ENCODE measurements around the gene LCLAT1.
A peak's percentile ranks its signal among the peaks of the same experiment; 100 is the strongest.

The LCLAT1 gene

DNA sequence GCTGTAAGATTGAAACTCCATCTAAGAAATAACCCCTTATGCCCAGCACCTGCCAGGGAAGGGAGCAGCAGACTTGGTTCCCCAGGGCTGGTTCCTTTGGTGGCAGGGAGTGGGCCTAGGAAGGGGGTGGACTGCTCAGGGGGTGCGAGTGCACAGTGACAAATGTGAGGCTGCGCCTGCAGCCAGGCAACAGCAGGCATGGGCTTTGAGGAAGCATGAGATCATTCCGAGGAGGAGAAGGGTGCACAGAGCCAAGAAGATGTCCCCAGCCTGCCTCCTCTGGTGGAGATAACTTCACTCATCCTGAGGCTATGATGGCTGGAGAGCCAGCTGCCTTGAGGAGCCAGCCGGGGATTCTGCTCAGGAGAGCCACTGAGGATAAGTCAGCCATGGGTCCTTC lies 202.2 kb downstream of the LCLAT1 start:
- peak in 1 of 14 donors; percentile 12 for DNase-seq

DNA sequence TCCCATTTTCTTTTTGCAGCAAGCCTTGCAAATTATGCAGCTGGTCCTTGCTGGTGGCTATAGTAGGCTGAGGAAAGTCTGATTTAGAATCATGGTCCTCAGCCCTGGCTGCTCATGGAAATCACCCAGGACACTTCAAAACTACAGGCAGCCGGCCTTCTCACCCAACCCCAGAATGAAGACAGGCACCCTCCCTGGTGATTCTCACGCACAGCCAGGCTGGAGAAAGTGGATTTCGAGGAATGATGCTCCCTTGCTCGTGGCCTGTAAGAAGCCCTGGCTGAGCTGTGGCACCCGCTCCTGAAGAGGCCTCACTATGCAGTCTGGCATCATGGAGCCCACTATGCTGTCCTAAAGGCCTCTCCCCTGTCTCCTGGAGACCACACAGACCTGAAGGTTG lies 202.8 kb downstream of the LCLAT1 start:
- DNase-seq, result no peak

DNA sequence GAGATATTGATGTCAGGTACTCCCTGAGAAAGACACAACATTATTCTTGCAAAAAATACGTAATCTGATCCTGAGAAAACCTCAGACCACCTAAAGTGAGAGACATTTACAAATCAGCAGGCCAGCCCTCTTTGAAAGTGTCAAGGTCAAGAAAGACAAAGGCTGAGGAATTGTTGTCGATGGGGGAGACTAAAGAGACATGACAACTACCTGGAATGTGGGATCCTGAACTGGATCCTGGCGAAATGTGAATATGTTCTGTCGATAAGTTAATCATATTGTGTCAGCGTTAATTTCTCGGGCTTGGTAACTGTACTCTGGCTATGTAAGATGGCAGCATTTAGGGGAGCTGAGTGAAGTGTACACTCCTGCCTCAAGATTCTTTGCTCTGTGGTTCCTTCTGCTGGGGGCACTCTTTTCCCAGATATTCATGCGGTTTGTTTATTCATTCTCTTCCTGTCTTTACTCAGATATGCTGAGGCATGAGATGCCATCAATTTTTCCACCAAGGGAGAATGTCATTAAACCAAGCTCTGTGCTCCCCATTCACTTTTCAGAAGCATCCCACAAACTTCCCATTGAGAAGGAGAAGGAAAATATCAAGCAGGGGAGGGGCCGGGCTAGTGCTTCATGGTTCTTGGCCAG lies 205.3 kb downstream of the LCLAT1 start:
- DNase-seq, result no peak

DNA sequence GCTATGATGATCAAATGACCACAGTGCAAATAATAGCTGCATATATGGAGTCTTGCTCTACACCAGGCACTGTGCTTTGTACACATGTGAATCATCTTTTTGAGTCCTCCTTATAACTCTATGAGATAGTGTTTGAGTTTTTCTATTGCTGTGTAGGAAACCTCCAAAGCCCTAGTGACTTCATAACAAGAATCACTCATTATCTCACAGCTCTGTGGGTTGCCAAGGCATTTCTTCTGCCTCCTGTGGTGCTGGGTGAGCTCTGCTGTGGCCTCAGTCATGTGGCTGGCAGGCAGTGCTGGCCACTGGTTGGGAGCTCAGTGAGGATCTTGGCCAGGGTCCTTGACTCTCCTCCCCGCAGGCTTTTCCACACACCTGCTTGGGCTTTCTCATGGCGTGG lies 206.8 kb downstream of the LCLAT1 start:
- peak in 1 of 14 donors; percentile 1 for DNase-seq

DNA sequence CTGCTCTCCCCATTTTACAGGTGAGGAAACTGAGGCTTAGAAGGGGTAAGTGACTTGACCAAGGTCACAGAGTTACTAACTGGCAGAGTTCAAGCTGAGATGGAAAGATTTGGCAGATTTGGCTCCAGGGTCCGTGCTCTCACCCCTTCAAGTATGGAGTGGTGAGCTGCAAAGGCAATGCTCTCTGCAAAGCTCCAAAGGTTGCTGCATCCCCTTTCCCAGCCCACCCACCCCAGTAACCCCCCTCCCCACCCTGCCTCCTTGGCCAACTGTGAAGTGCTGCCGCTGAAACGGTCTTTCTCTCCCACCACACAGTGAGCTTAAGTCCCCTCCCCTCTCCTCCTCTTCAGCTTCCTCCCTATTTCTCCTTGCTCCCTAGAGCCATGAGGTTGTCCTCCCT lies 207.4 kb downstream of the LCLAT1 start:
- no peak for DNase-seq

DNA sequence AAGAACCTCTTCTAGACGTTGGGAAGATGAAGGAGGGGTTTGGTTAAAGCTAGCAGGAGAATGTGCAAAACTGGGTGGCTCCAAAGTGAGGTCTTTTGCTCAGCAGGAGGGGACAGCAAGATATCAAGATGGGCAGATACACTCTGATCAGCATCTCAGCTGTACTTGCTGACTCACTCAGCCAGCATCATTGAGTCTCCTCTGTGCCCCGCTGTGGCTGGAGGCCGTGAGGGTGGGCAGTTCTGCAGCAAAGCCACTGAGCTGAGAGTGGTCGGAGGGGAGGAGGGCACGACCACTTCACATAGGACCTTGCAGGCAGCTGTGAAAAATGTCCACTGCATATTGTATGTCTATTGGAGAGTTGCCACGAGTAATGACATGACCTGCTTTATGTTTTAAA lies 208.2 kb downstream of the LCLAT1 start:
- DNase-seq, result no peak

DNA sequence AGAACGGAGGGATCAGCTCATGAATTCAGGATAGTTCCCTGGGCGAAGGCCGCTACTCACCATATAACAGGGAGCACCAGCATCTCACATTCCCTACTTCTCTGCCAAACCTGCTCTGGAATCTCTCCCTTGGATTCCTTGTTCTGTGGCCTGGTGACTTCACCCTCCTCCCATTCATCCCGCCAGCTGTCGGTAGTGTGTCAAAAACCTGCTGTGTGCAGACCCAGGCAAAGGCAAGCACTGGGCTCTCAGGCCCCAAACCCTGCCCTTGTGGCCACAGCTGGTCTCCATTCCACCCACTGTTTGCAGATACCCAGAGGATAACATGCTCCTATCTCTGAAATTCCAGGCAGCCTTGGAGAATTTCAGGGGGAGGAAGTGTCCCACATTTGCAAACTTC lies 208.6 kb downstream of the LCLAT1 start:
- DNase-seq, result no peak

DNA sequence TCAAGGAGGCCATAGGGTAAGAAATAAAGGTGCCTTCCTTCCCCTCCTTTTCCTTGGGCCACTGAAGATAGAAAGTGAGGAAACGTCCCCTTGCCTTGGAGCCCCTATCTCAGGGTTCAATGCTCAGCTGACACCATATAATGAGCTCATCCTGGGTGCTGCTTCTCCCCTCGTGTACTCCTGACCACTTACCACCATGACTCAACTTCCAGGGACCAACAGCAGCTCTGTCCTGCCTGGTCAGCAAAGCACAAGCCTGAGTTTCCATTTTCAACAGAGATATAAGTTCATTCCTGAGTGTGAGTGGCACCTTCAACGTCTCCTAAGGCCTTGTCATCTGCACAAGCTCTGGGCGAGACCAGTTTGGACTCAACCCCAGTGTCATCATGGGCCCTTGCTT lies 209.0 kb downstream of the LCLAT1 start:
- DNase-seq, result no peak

DNA sequence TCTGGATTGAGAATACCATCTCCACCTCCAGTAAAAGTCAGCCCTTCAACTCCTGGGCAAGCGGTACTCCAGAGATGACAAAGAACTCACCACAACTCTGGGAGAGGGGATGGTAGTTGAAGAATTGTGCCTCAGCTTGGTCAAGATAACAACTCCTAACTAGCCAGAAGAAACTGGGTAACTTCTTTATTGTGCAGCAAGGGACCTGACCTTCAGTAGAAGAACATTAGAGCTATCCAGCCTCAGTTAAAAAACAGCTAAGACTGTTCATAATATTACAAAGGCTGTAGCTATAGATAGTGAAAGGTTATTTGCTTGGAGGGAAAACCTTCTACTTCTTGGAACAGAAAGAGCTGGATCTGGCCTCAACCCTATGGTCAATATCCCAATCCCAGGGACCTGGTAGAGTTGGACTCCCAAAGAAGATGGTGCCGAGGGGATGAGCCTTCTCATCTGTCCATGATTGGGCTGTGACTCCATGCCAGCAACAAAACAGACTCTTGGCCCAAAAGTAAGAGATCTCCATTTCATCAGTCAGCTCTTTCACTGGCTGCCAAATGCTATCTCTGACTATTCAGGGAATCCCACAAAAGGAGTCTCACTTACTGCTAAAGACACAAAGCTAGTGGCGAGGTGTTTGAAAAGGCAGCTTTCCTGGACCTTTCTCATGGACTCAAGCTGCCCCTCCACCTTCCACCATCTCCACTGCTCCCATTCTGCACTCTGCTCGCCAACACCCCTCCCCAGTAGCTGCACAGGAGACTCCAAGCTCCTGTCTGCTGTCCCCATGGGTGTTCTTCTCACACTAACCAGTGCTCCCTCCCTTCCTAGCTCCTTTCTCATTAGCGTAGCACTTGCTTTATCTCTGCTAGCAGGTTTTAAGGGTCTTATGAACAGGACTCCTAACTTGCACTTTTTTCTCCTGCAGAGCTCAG lies 214.4 kb downstream of the LCLAT1 start:
- DNase-seq, result no peak

DNA sequence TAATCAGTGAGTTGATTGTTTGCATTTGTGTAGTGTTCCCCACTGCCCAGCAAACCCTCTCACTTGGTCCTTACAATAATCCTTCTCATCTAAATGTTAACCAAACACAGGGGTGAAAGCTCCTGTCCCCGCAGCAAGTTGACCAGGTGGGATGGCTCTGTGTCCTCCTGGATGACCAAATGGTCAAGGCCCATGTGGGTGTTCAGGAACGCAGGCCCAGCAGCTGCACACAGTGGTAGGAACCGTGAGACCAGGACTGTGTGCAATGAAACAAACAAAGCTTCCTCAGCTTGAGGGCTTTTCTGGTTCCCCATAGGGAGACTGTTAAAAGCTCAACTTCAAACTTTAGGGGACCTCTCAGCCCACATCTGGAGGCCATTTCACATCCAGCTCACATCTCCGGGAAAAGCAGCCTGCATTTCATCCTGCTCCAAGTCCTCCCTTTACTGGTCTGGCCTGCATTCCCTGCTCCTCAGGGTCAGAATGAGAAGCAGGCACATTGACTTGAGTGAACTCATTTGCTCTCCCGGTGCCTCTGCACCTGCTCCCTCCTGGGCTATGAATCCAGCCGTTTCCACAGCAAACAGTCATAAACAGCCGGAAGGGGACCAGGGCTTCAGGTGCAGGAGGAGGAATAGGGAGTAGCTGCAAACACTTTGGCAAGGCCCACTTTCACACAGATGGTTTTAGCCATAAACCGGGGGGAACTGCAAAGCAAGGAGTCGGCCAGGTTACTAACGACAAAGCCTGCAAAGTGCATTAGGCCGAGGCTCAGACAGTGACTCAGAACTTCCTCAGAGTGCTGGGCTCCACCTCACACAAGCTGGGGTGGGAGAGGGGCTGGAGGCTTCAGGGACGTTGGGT lies 215.5 kb downstream of the LCLAT1 start:
- no peak for DNase-seq

DNA sequence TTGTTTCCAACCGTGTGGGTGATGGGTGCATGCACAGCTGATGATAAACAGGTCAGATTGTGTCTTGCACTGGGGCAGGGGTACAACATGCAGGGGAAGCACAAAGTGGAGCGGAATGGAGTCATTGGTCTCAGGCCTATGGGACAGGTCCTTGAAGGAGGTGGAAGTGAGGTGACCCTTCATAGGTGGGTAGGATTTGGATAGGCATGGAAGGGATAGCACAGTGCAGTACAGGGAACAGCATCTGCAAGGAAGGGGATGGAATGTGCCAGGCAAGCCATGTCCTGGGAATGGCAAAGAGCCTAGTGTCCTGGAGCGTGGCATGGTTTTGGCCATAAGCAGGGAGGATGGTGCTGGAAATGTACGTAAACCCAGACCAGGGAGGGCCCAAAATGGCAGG lies 216.3 kb downstream of the LCLAT1 start:
- no peak for DNase-seq

DNA sequence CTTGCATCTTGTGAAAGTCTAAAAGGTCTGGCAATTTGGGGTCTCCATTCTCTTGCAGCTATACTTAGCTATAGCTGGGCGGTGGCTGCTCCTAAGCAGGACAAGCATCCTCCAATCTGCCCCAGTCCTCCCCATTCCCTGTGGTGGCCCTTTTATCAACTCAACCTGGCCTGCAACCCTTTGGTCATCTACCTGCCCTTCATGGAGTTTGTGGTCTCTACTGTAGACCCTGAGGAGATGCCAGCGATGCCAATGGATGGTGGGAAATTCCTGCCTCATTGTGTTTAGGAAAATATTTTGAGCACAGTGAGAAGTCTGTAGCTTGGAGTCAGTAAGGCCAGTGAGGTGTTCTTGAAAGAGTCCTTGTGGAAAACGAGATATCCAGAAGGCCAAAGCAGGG lies 216.8 kb downstream of the LCLAT1 start:
- no peak for DNase-seq

DNA sequence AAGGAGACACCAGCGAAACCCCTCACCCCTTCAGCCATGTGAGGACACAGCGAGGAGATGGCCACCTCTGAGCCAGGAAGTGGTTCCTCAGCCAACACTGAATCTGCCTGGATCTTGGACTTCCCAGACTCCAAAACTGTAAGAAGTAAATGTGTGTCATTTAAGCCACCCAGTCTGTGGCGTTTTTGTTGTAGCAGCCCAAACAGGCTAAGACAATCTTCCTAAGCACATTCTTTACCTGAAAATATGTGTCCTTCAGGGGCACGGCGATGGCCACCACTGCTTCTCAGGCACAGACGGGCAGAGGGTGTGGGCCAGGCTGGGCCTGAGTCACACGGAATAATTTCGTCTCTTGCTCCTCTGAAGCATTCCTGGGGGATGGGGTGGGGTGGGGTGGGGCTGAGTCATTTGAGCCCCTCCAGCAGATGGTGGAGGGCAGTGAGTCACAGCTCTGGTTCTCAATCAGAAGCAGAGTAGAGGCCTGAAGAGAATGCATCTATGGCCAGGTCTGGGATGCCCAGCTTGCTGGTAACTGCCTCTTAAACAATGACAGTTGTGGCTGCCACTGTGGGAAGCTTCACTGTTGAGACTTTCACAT lies 217.8 kb downstream of the LCLAT1 start:
- DNase-seq, result no peak

DNA sequence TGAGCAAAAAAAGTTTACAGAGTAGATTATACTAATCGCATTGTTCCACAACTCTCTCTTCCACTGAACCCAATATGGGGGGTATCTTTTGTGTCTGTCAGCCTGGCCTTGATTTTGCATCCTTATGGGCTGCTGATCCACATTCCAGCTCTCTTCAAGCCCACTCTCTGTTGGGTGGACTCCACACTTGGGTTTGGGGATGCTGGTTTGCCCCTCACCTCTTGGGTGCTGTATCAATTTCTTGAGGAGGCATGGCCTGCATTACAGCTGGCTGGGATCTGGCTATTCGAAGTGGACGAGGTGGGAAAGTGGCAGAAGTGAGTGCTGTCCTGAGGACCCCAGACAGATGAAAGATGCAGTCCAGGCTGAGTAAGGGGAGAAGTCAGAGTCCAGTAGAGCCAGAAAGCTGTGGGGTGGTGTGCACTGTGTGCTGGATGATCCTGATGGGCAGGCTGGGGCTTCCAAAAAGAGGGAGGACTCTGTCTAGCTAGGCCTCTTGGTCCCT lies 218.8 kb downstream of the LCLAT1 start:
- no peak for DNase-seq

DNA sequence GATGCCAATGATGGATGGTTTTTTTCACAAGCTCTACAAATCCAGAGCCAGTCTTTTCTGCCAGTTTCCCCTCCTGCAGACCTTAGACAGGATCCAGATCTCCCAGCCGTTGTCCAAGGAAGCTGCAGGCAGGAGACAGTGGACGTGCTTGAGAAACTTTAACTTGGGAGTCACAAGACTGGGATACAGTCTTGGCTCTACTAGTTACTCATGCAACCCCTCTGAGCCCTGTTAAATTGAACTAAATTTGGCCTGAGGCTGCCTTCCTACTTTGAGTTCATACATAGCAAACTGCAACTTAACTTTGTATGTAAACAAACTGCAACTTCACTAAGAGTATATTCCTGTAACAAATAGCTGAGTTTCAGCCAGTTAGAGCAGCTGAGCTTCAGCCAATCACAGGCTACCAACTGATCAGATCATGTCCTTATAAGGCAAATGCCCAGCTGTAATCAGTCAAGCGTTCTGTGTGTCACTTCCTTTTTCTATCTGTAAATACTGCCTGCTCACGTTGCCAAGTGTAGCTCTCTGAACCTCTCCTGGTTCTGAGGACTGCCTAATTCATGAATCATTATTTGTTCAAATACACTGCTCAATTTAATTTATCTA lies 219.3 kb downstream of the LCLAT1 start:
- no peak for DNase-seq

DNA sequence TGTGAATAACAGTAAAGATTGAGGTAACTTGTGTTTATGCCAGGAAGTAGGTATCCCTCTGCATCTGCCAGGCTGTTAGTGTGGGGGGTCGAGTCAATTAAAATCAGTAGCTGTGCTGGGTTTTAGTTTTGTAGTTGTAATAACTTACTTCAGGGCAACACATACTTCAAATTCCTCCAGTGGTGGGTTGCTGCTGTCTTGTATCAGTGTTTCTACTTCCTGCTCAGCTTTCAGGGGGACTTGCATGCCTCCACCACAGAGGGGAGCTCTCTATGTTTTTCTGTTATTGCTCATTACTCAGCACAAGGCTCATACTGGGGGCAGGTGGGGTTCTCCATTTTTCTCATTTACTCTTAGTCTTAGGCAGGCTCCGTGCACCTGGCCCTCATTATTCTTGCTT lies 223.4 kb downstream of the LCLAT1 start:
- no peak for DNase-seq

DNA sequence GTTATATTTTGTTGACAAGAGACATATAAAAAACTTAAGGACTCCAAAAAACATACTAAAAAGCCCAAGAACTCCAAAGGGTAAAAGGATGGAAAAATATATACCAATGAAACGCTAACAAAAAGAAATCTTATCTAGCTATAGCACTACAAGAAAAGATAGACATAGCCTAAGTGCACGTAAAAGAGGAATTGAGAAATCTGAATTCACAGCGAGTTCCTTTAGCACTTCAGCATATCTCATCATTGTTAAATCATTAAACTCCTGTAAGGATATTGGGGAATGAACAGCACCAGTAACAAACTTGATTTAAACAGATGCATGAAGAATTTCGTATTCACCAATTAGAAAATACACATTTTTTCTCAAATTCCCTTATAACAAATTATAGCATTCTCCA lies 226.1 kb downstream of the LCLAT1 start:
- no peak for DNase-seq

DNA sequence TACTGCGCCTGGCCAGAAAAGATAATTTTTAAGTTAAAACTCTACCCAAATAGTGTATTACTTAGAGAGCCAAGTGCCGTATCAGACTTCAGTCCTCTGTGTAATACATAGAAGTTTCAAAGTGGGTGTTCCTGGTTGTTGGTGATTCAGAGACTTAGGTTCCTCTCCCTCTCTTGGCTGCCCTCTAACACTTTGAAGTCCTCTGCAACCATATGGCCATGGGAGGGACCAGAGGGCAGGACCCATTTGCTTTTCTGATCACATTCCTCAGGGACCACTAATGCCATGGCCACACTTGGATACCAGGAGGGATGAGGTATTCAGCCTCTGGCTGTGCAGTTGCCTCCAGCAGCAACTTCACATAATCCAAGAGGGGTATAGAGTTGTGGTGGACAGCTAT lies 228.7 kb downstream of the LCLAT1 start:
- DNase-seq, result no peak

DNA sequence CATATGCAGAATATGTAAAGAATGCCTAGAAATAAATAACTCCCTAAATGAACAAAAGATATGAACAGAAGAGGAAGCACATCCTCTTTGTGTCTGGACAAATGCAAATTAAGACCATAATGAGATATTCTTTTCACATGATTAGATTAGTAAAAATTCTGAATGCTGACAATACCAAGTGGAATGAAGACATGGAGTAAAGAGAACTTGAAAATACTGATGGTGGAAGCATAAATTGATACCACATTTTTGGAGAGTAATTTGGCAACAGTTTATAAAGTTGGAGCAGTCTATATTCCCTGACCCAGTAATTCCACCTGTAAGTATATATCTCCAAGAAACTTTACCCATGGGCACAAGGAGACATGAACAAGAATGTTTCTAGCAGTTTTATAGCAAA lies 230.2 kb downstream of the LCLAT1 start:
- DNase-seq, result no peak

DNA sequence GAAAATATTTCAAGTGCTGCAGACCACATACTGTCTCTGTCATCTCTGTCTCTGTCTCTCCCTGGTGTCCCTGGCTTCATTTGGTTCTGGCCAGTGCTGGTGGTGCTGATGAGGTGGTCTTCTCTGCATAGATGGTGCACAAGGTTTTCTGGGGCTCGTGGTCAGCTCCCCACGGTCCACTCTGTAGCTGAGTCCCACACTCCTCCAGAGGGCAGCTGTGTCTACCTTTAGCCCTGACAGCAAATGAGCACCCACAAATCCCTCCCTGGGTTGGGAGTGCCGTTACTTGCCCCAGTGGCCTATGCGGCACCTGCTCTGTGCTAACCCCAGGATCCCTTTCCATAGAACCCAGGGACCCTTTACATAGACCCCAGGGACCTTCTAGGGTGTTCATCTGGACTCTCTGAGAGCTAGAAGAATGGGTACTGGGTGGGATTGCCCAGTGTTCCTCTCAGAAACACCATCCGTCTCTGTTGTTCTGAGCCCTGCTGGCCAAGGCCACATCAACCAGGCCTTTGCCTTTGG lies 230.9 kb downstream of the LCLAT1 start:
- DNase-seq, result no peak

DNA sequence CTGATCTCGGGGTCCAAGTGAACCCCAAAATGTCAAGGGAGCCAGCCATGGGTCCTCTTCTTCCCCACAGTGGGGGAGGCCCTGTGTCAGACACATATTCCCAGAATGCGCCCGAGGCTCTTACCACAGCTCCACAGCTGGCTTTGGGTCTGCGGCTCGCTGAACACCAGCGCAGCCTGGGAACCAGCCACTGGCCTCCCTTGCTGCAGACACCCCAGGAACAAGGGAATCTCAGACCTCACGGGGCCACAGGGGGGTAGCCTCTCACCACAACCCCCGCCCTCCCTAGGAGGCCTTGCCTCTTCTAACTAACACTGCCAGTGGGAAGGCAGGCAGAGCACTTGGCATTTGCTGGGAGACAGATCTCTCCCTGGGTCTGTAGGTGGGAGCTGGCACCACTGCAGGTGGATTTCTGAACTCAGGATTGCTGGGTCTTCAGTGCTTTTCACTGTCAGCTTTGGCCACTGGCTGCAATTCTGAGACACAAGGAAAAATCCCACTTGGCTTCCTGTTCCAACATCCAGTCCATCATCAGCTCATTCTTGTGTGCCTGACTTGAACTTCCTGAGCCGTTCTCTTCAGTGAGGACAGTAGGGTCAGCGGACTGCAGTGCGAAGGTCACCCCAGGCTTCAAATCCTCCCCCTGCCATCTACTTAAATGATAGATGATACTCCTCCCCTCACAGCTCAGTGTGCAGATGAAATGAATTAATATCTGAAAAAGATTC lies 231.5 kb downstream of the LCLAT1 start:
- DNase-seq, result no peak
